ENCODE results near the gene MAP3K12.

- TF ChIP-seq SIX5 (IDR thresholded peaks at IDR 0.05; ENCODE audit: low read depth, low read length, severe bottlenecking), result no peak
- no peak for TF ChIP-seq PAX8 (IDR thresholded peaks at IDR 0.05)
- no peak; the same call in 1 of the 2 replicates for TF ChIP-seq MXI1 (IDR thresholded peaks at IDR 0.05; ENCODE audit: low read depth, low read length)
- no peak for TF ChIP-seq RELA (IDR thresholded peaks at IDR 0.05; ENCODE audit: borderline replicate concordance, partially characterized antibody)
- no peak for TF ChIP-seq CTCF (IDR thresholded peaks at IDR 0.05 in 2 of 3, conservative IDR thresholded peaks at IDR 0.05 in 1 of 3; ENCODE audit: control insufficient read depth in 2 of 3, extremely low read depth in 1 of 3, insufficient read depth in 1 of 3, low read depth in 3 of 3, low read length in 3 of 3)
- no peak for TF ChIP-seq HDAC2 (IDR thresholded peaks at IDR 0.05)
- no peak for TF ChIP-seq GABPA (IDR thresholded peaks at IDR 0.05; ENCODE audit: low read depth)
- TF ChIP-seq POLR2A (IDR thresholded peaks at IDR 0.05; ENCODE audit: low read depth, low read length), result no peak
- TF ChIP-seq ZNF24 (IDR thresholded peaks at IDR 0.05), result no peak
- TF ChIP-seq CHD2 (IDR thresholded peaks at IDR 0.05; ENCODE audit: borderline replicate concordance, low read depth, low read length), result no peak
- TF ChIP-seq ZSCAN29 (IDR thresholded peaks at IDR 0.05), result no peak
- no peak for TF ChIP-seq SUZ12 (IDR thresholded peaks at IDR 0.05; ENCODE audit: unreplicated experiment)
- no peak for TF ChIP-seq SMAD1 (IDR thresholded peaks at IDR 0.05; ENCODE audit: low read depth, partially characterized antibody)
- peak; percentile 62; the same call in 1 of the 2 replicates for TF ChIP-seq POLR2AphosphoS5 (IDR thresholded peaks at IDR 0.05; ENCODE audit: low read length)
These were observed 2.4 kb upstream of the MAP3K12 start for GRCh38 chr12:53501615-53502181.
